Urinary bladder (tissue), 4 donors: Measurements from ENCODE around the gene RANBP9. TPM values are rescaled to one million over a fixed set of nuclear protein-coding genes. Genes with fewer than 3 reads are reported as not detected.

ENCODE experiments used
- DNase-seq: peaks from one replicate; pipeline ENCODE4 v3.0.0-alpha.2; 2015; ENCODE audit errors: extremely low spot score
- H3K27ac ChIP-seq: one replicate; pipeline ENCODE4 v1.5.1; 2013; ENCODE audit warnings: low read depth, mild to moderate bottlenecking, moderate library complexity
- H3K36me3 ChIP-seq: one replicate; pipeline ENCODE4 v1.6.1; 2013; ENCODE audit warnings: mild to moderate bottlenecking, moderate library complexity; ENCODE audit not compliant: insufficient read depth
- H3K4me1 ChIP-seq: one replicate; pipeline ENCODE4 v1.6.1; 2013; ENCODE audit warnings: mild to moderate bottlenecking, moderate library complexity; ENCODE audit not compliant: insufficient read depth
- H3K4me3 ChIP-seq: one replicate; pipeline ENCODE4 v1.5.1; 2013; ENCODE audit warnings: low read depth, low read length
- WGBS: extraction: QIAGEN DNeasy Blood & Tissue Kit; methylation state at CpG from one replicate; pipeline ENCODE4 v1.1.7; 2013; 5-methylcytosine and 5-hydroxymethylcytosine counted together
- polyA plus RNA-seq: library from polyadenylated mRNA; stranded (reverse); fragments of 200-250 nt; gene quantifications from one replicate; pipeline ENCODE4 v1.2.3, GENCODE V29; 2013
- total RNA-seq: library from RNA; depleted of rRNA; stranded (reverse); fragments of >200 nt; gene quantifications from one replicate; pipeline ENCODE4 v1.2.3, GENCODE V29; 2014
- donor health status: healthy with polysubstance abuse.
- donor health status: healthy.

The RANBP9 gene
- total and polyA plus RNA-seq, 2 donors: 26.8 to 57.2 TPM

DNA sequence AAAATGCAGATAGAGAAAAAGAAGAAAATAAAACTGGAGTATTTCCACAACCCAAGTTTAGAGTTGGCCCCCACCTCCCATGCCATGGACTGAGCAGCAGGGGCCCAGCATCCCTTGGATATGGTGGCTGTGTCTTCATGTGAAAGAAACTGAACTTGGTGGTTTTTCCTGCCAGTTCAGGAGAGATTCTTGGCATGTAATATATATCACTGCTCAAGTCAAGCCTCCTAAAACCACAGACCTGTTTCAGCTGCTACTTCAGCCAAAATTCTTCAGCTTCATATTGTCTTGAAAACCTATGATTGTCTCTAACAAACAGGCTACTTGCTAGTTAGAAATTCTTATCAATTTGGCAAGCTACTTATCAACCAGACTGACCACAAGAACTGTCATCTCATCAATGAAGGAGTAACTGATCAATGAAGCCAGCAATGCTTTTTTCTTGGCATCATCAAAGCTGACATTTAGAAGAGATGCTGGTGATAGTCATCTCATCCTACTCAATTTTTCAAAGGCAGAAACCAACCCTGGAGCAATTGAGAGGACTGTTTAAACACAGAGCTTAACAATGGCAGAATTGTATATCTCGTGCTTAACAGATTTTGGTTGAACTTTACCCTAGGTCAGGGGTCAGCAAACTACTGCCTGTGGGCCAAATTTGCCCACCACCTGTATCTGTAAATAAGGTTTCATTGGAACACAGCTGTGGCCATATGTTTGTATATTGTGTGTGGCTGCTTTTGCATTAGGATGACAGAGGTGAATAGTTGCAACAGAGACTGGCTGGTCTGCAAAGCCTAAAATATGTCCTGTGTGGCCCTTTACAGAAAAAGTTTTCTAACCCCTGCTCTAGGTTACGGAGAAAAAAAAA is 106.9 kb downstream of the RANBP9 start:
- Histone ChIP-seq H3K36me3 (peaks cover 2% of the 10 kb centered on the region), H3K4me1 (no peaks in the 10 kb centered on the region), H3K27ac (no peak overlapping the region), H3K4me3 (no peak overlapping the region)
- DNase-seq: no peak
- WGBS: 83% methylated on average over 2 of the region's 2 CpGs

DNA sequence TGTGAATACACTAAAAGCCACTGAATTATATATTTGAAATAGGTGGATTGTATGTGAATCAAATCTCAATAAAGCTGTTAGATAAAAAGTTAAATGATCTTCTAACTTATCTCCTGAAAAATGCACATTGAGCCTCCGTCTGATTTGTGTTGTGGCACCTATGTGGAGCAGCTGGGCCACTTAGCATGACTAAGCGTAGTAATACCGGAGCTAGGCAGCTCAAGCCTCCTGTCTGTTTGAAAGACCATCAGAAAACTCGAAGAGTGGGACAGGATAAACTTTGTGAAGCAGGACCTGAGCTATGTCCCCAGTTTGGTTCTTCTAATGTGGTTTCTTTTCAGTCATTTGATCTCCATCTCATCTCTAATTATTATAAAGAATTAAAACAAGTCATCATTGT is 107.5 kb downstream of the RANBP9 start:
- 91% methylated on average over 4 of the region's 4 CpGs for WGBS
- Histone ChIP-seq H3K4me3 (no peak overlapping the region), H3K4me1 (no peaks in the 10 kb centered on the region), H3K36me3 (peaks cover 2% of the 10 kb centered on the region), H3K27ac (no peak overlapping the region)
- DNase-seq: no peak

DNA sequence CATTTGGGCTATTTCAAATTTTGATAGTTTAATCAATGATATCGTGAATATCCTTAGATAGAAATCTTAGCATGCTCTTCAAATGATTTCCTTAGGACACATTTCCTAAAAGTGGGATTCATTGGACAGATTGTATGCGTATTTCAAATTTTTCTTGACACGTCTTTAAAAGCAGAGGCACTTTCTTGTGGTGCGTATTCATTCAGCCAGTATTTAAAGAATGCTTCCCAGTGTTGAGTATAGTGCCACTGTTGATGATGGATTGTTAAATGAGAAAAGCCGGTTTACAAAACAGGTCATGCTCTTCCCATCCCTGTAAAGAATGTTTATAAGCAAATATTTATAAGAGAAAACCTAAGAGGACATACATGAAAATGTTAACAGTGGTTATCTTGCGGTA is 111.6 kb downstream of the RANBP9 start:
- no peak overlapping the region for H3K27ac ChIP-seq
- 95% methylated on average over 6 of the region's 6 CpGs for WGBS
- peaks cover 2% of the 10 kb centered on the region for H3K36me3 ChIP-seq

DNA sequence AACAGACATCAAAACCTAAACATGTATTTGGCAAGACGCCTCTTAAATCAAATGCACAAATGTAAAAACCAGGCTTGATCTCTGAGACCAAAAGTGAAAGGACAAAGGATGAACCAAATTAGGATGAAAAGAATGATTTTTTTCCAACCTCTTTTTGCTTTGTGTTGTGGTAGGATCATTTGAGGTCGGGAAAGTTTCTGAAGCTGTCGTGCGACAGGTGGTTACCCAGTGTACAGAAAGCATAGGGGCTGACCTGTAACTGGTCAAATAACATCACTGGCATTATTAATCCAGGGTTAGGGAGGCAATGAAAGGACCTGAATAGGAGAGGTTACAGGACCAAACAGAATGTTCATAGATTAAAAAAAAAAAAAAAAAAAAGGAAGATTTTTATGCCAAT is 114.6 kb downstream of the RANBP9 start:
- no peak overlapping the region for H3K4me3 ChIP-seq
- H3K36me3 ChIP-seq: peaks cover 2% of the 10 kb centered on the region
- 95% methylated on average over 4 of the region's 4 CpGs for WGBS
- H3K27ac ChIP-seq: no peak overlapping the region
- no peak for DNase-seq
- H3K4me1 ChIP-seq: no peaks in the 10 kb centered on the region

More for the DNA sequence above, 111.6 kb downstream of the RANBP9 start:
- no peak overlapping the region for H3K4me3 ChIP-seq
- DNase-seq: no peak
- H3K4me1 ChIP-seq: no peaks in the 10 kb centered on the region

DNA sequence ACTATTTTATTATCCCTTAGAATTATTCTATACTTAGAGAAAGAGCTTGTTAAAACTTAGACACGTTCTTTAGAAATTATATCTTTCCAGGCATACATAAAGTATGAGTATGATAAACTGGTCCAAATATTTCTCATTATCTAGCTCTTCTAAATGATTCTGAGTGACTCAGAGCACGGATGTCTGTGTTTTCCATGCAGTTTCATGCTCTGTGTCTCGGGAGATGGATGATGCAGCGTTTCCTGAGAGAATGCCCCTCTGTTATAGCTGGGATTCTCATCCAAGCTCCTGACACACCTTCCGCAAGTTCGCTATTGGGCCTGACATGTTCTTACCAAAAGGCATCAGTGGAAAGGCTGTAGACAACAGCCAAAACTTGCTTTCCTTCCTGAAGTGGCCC is 117.9 kb downstream of the RANBP9 start:
- WGBS: 87% methylated on average over 6 of the region's 6 CpGs
- Histone ChIP-seq H3K27ac (no peak overlapping the region), H3K36me3 (no peaks in the 10 kb centered on the region), H3K4me1 (no peaks in the 10 kb centered on the region), H3K4me3 (no peak overlapping the region)
- DNase-seq: no peak

DNA sequence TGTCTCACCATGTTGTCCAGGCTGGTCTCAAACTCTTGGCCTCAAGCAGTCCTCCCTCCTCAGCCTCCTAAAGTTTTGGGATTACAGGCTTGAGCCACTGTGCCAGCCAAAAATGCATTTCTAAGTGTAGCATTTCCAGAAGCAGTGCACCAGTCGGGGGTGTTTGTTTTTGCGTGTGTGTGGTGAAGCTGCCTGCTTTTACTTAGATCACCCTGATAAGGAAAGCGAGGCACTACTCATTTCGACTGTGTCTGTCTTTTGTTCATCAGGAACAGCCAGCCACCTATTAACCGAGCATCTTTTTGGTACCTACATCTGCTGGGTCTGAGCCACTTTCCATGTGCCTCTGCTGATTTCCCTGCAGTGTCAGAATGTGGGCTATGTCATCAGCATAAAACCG is 118.5 kb downstream of the RANBP9 start:
- DNase-seq: no peak
- Histone ChIP-seq H3K4me1 (no peaks in the 10 kb centered on the region), H3K36me3 (no peaks in the 10 kb centered on the region), H3K27ac (no peak overlapping the region), H3K4me3 (no peak overlapping the region)
- WGBS: 67% methylated on average over 6 of the region's 6 CpGs

DNA sequence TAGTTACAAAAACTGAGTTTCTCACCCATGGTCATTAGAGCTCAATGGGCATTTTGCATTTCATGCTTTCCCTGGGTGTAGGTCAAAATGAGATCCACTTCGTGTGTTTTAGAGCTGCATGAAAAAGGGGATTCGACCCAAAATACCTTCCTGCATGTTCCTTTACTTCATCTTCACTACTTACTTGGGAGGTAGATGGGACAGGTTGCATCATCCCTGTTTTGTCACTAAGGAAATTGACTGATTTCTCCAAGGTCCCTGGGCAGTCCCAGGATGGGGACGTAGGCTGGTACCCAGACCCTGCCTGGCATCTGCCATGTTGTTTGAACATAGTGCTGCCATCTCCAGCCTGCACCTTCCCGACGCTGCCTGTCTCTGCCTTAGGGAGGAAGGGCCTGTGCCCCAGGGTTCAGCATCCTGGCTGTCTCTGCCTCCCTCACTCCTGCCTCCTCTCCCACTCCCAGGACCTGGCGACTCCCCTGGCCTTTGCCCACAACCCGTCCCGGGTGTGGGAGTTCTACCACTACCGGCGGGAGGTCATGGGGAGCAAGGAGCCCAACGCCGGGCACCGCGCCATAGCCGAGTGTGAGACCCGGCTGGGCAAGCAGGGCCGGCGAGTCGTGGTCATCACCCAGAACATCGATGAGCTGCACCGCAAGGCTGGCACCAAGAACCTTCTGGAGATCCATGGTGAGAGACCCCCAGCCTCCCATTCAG is 120.3 kb downstream of the RANBP9 start:
- WGBS: 96% methylated on average over 21 of the region's 21 CpGs
- no peak overlapping the region for H3K4me3 ChIP-seq
- H3K27ac ChIP-seq: no peak overlapping the region
- no peak for DNase-seq
- H3K36me3 ChIP-seq: no peaks in the 10 kb centered on the region
- H3K4me1 ChIP-seq: no peaks in the 10 kb centered on the region

DNA sequence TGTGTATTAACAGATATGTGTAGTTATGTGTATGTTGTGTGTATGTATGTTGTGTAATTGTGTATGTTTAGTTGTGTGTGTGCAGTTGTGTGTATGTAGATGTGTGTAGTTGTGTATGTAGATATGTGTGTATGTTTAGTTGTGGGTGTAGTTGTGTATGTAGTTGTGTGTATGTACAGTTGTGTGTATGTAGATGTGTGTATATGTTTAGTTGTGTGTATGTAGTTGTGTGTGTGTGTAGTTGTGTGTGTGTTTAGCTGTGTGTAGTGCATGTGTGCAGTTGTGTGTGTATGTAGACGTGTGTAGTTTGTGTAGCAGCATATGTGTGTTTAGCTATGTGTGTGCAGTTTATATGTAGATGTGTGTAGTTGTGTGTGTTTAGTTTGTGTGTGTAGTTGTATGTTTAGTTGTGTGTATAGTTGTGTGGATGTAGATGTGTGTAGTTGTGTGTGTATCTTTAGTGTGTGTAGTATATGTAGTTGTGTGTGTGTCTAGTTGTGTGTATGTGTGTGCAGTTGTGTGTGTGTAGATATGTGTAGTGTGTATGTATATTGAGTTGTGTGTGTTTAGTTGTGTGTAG is 121.0 kb downstream of the RANBP9 start:
- no peaks in the 10 kb centered on the region for H3K36me3 ChIP-seq
- no peak overlapping the region for H3K27ac ChIP-seq
- no peak overlapping the region for H3K4me3 ChIP-seq
- no peaks in the 10 kb centered on the region for H3K4me1 ChIP-seq
- no peak for DNase-seq
- 86% methylated on average over 1 of the region's 1 CpG for WGBS

DNA sequence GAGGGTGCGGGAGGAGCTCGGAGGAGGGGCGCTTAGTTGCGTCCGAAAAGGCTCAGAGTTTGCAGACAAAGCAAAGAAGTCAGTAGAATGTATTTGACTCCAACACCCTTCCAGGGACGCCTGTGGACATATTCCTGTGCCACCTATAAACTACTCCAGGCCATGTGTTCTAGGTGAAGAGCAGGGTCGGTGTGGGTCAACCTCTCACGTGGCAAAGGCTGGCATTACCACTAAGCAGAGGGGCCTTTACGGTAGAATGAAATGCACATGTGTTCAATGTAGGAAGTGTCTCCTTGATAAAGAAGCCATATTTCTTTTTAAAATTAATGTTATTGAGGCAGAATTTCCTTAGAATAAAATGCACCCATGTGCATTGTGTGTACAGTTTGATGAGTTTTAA is 121.8 kb downstream of the RANBP9 start:
- WGBS: 87% methylated on average over 9 of the region's 9 CpGs
- no peak overlapping the region for H3K4me3 ChIP-seq
- DNase-seq: no peak
- H3K4me1 ChIP-seq: no peaks in the 10 kb centered on the region
- H3K36me3 ChIP-seq: no peaks in the 10 kb centered on the region
- H3K27ac ChIP-seq: no peak overlapping the region

DNA sequence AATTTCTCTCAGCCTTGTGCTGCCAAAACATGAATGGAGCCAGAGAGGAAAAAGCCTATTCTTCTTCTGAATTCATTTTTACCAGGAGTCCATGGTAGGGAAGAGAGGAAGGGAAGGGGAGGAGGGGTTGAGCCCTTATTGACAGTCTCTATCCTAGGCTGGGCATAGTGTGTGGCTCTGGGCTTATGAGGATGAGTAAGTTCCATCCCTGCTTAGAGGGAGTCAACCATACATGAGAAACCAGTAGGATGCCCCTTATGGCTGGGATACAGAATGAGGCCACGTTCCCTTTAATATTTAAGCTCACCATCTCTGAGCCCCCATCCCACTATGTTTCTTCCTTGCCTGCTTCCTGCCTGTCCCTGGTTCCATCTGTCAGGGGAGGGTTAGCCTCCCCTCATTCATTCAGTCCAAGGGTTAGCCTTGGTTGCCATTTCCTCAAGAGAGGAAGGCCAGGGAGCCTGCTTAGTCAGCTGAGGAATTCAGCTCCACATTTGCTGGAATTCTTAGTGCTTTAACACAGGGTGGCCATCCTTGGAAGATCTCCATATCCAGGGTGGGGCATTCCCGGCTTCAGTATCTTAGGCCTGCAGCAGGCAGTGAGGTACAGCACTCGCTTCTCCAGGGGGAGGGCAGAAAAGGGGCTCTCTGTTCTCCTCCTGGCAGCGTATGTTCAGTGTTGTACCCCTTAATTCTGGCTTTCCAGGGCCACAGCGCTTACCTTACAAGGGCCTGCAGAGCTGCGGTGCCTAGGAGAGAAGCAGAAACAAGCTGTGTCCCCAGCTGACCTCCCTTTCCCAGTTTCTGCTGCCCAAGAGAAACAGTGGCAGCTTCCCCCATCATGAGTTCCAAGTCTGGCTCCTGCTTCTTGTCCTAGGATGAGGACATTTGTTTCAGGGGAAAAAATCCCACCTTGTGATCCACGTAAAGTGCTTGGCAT is 124.8 kb downstream of the RANBP9 start:
- DNase-seq: no peak
- H3K27ac ChIP-seq: no peak overlapping the region
- WGBS: 94% methylated on average over 7 of the region's 7 CpGs
- no peaks in the 10 kb centered on the region for H3K36me3 ChIP-seq
- no peak overlapping the region for H3K4me3 ChIP-seq
- H3K4me1 ChIP-seq: no peaks in the 10 kb centered on the region

DNA sequence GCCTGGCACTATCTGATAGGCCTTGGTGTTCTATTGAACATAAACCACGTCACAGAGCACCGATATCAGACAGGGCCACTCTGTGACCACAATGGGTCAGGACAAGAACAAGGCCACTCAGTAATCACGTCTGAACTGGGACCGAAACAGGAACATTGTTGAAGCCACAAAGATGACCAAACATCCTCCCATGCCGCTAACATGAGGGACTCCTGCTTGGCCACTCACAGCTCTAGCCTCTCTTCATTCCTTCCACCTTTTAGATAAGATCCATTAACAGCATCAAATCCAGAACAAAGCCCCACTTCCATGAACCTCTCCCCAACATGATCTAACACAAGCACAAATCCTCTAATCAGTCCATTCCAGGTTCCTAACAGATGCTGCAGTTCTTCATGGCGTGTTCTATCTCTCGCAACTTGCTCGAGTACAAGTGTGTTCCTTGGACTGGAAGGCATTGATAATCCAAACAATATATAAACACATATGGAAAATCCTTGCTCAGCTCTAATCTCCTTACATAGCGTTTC is 129.9 kb downstream of the RANBP9 start:
- Histone ChIP-seq H3K36me3 (no peaks in the 10 kb centered on the region), H3K4me1 (no peaks in the 10 kb centered on the region), H3K27ac (no peak overlapping the region), H3K4me3 (no peak overlapping the region)
- 86% methylated on average over 9 of the region's 9 CpGs for WGBS
- DNase-seq: no peak

DNA sequence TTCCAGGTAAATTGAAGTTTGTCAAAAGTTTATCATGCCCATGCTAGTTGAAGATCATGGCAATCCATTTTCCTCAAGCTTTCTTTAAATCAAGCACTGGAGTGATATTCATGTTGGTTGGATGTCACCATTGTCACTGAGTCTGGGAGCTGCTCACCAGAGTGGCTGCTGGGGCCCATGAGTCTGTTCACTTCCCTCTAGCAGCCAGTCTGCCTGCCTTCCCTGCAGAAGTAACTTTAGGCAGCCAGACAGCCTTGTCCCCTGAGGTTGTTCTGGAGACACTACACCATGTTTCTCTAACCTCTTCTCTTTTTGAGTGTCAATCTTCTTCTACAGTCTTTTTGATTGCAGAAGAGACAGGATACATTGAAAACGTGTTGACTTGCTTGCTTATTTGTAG is 131.7 kb downstream of the RANBP9 start:
- no peak overlapping the region for H3K4me3 ChIP-seq
- no peaks in the 10 kb centered on the region for H3K4me1 ChIP-seq
- no peaks in the 10 kb centered on the region for H3K36me3 ChIP-seq
- no peak overlapping the region for H3K27ac ChIP-seq
- DNase-seq: no peak
- WGBS: 60% methylated on average over 1 of the region's 1 CpG

DNA sequence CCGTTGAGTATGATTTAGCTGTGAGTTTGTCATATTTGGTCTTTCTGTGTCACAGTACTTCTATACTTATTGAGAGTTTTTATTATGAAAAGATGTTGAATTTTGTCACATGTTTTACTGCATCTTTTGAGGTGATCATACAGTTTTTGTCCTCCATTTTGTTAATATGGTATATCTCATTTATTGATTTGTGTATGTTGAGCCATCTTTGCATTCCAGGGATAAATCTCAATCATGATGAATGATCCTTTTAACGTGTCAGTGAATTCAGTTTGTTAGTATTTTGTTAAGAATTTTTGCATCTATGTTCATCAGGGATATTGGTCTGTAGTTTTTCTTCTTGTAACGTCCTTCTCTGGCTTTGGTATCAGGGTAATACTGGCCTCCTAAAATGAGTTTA is 133.7 kb downstream of the RANBP9 start:
- Histone ChIP-seq H3K36me3 (no peaks in the 10 kb centered on the region), H3K4me3 (no peak overlapping the region), H3K27ac (no peak overlapping the region), H3K4me1 (no peaks in the 10 kb centered on the region)
- 93% methylated on average over 3 of the region's 3 CpGs for WGBS
- no peak for DNase-seq
